HG03064 (cell line): Measurements from ENCODE around the gene GRIN2D.
"Not testable (repeated sequence)": the region's sequence is repeated elsewhere in the genome, so short reads cannot be mapped to it uniquely, and the experiment has no call there.

Experiments used
- ATAC-seq: cut with Tn5 transposase; IDR thresholded peaks from one replicate; pipeline ENCODE4 v1.9.1; 2021; ENCODE audit warnings: low read depth; ENCODE audit not compliant: unreplicated experiment

GRIN2D gene

DNA sequence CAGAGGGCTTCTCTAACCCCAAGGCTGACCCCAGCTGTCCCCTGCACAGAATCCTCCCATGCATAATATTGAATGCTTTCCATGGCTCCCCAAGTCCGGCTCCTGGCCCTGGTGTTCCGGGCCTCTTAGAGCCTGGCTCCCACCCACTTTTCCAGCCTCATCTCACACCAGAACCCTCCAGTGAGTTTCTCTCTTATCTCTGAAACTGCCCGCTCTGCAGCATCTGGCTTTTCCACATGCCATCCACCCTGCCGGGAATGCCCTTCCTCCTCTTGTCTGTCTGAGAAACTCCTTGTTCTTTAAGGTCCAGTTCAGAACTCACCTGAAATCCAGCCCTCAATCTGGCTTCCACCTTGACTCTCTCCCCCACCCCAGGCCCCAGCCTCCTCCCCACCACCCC is 22.5 kb upstream of the GRIN2D start:
- ATAC-seq: no peak

DNA sequence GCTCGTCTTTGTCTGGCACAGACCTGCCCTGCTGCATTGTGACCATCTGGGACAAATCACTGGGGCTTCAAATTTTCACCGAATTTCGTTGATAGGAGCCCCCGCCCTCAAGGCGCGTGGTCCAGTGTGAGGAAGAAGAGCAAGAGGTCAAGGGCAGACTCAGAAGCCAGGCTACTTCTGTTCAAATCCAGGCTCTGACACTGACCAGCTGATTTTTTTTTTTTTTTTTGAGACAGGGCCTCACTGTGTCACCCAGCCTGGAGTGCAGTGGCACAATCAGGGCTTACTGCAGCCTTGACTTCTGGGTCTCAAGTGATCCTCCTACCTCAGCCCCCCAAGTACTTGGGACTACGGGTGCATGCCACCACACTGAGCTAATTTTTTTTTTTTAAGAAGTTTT is 22.1 kb upstream of the GRIN2D start:
- no peak for ATAC-seq

DNA sequence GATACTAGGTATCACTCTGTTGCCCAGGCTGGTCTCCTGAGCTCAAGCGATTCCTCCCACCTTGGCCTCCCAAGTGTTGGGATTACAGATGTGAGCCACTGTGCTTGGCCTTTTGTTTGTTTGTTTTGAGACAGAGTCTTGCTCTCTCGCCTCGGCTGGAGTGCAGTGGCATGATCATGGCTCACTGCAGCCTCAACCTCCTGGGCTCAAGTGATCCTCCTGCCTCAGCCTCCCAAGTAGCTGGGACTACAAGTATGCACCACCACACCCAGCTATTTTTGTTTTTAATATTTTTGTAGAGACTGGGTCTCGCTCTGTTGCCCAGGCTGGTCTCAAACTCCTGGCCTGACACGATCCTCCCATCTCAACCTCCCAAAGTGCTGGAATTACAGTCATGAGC is 21.7 kb upstream of the GRIN2D start:
- ATAC-seq: not testable (repeated sequence)

DNA sequence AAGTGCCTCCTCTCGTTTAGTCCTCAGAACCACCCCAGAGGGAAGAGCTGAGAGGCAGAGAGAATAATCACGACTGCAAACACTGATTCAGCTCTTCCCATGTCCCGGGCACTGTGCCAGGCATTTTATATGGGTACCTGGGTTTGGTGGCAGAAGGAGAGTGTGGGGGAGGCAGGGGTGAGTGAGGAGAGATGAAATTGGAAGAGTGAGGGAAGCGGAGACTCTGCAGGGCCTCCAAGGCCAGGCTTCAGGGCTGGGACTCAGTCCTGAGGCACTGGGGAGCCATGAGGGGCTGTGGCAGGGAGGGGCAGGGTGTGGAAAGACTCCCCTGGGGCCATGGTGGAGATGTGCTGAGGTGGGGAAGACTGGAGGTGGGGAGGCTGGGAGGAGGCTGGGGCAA is 20.6 kb upstream of the GRIN2D start:
- no peak for ATAC-seq

DNA sequence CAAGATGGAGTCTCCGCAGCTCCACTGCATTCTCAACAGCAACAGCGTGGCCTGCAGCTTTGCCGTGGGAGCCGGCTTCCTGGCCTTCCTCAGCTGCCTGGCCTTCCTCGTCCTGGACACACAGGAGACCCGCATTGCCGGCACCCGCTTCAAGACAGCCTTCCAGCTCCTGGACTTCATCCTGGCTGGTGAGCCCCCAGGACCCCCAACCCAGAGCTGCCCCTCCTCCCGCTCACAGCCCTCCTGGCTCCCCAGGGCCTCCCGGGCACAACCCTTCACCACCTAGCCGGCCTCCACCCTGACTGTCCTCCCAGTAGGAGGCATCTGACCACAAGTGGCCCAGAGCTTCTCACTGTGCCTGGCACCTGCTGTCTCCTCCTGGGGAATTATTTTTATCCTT is 19.9 kb upstream of the GRIN2D start:
- ATAC-seq: no peak

DNA sequence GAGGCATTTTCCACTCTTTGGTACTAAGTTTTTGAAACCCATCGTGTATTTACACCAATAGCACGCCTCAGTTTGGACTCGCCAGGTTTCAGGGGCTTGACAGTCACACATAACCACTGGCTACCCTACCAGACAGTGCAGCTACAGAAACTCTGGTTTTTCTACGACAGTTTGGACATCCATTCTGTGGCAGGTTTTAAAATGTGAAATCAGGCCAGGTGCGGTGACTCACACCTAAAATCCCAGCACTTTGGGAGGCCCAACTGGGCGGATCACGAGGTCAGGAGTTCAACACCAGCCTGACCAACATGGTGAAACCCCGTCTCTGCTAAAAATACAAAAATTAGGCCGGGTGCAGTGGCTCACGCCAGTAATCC is 15.3 kb upstream of the GRIN2D start:
- ATAC-seq: no peak

DNA sequence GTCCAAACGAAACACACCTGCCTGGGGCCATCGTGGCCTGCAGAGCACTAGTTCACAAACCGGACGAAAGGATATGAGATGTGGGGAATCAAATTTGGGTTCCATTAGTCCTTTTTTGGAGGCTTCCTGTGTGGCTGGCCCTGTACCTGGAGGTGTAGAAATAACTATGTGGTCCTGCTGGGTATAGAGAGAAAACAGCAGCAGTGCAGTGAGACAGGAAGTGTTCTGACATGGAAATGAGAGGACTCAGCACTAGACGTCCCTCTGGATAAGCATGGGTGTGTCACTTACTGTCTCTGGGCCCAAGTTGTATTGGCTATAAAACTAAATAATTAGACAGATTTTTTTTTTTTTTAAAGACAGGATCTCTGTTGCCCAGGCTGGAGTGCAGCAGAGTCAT is 14.4 kb upstream of the GRIN2D start:
- ATAC-seq: no peak

DNA sequence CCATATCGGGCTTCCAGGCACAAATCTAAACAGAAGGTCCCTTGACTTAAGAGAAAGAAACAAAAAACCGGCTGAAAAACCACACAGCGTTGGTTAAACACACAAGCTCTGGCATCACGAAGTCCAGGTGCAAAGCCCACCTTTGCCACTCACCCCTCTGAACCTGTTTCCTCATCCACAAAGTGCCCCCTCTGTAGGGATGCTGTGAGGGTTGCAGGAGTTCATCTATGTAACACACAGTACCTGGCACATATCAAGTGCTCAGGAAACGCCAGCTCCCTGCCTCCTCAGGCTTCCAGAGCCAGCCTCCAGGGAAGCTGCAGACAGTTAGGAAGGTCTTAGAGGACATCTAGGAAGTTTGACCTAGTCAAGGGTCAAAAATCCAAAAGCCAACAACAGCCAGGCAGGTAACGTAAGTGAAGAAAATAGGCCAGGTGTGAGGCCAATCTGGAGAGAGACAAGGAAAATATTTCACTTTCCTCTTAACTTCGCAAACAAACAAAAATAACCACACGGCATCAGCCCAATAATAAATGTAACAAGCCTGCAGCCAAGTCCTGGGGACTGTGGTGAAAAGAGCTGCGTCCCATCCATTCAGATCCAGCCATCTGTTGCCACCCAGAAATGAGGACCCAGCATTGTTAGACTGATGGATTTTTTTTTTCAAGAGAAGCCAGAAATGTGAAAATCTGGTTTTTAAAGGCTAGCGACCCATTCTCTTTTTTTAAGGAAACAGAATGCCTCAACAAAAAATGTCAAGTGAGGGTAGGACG is 12.1 kb upstream of the GRIN2D start:
- no peak for ATAC-seq

DNA sequence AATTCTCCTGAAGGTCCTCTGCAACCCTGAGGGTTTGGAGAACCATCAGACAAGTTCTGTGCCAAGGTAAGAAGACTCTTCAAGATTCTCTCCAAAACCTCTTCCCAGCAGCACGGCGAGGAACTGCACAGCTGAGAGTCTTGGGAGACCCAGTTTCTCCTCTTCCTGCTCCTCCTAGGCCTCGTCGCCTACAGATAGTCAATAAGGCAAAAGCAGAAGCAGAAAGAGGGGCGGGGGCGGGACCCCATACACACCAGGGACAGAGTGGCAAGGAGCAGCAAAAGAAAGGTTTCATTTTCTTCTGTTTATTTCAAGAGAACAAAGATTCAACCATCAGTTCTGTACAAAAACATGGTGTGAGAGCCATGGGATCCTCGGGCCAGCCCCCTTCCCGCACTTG is 11.2 kb upstream of the GRIN2D start:
- no peak for ATAC-seq

DNA sequence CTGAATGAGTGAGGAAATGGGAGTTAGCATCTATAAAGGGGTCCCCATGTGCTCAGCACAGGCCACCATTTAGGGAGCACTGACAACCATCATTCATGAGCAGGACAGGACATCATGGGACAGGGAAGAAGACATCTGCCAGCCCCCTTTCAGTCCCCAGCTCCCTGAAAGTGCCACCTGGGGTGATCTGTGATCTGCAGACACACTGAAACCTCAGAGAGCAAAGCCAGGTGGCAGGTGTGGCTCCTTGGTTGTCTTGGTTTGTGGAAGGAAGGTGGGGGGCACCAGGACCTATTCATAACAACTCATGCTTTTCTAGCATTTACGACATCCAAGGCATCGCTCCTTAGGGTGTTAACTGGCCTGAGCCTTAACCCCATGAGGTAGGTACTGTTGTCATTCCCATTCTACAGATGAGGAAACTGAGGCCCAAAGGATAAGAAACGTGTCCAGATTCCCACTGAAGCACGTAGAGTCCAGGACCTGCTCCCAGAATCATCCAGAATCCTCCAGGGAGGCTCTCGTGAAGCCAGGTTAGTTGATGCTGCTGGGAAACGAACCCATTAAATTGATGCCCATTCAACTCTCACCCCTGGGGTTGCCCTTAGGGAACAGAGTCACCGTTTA is 7.9 kb upstream of the GRIN2D start:
- ATAC-seq: no peak

DNA sequence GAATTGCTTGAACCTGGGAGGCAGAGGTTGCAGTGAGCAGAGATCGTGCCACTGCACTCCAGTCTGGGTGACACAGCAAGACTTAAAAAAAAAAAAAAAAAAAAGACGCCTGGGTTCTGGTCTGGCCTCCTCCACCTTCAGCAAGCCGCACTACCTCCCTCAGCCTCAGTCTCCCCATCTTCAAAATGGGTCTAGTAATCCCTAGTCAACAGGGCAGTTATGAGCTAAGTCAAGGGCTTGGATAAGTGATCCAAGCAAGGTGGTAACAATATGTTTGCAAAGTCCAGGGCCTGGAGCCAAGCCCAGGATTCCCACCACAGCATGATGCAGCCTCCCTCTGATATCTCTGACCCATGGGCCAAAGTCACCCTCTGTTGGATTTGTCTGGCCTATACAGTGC is 6.5 kb upstream of the GRIN2D start:
- ATAC-seq: no peak

DNA sequence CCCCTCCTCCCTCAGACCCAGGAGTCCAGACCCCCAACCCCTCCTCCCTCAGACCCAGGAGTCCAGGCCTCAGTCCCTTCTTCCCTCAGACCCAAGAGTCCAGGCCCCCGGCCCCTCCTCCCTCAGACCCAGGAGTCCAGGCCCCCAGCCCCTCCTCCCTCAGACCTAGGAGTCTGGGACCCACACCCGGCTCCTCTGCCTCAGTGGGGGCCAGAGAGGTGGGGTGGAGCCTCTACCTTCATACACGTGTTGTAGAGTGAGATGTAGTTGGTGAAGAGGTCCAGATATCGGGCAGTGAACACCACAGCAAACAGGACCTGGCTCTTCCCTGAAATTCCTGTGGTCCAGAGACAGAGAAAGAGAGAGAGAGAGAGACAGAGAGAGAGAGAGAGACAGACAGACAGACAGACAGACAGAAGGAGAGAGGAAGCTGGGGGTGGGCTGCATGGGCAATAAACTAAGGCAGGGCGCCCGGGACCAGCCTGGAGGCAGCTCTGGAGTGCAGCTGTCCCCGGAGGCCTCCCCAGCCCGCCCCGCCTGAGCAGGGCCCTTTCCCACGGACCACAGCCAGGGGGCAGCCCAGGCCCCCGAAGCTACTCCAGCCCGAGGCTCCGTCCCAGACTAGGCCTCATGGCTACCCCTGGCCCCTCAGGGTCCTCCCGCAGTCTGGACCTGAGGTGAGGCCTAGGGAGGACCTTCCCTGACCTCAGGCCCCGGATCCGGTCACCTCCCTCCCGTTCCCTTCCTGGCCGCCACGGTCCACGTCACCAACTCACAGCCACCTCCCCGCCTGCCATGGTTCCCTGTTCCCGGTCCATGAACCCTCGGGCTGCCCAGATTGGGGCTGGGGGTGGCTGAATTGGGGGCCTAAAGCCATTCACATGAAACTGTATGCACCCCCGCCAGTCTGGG is 3.0 kb upstream of the GRIN2D start:
- ATAC-seq: no peak

DNA sequence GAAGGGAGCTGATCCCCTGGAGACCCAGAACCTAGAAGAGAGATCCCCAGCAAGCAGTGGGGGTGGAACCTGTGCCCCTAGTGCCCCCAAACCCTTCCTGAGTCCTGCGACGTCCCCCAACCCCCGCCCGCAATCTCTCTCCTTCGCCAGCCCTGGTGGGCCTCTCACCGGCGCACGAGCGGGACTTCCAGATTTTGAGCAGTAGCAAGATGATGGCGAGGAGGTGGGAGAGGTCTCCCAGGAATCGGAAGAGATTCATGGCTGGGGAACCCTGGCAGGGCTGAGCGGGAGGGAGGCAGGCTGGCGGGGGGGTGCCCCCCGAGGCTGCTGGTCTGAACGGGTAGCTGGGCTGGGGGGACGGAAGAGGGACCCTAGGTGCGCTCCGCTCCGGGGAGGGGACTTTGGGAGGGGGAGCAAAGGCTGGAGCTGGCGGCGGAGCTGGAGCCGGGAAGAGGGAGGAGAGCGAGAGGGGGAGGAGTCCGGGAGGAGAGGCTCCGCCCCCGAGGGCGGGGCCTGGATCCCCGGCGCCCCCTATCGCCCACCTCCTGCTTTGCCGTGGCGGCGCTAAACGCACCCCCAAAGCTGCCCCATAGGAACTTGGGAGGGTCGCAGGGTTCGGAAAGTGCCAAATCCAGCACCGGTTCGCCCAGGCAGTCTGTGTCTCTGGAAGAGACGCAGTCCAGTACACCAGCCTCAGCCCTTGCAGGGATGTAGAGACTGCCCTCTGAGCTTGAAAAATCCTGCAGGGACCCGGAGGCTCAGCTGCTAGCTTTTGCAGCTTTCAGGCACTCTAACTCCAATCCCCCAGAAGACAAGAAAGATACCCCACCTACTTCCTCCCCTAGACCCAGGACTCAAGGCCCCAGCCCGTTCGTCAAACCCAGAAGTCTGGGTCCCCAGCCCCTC is 2.1 kb upstream of the GRIN2D start, which contains the start of gene KDELR1:
TSS of gene KDELR1 (minus strand) at position 452 of the 906 bp plus-strand sequence. CDS start at position 259, 193 bp downstream.
- no peak for ATAC-seq

DNA sequence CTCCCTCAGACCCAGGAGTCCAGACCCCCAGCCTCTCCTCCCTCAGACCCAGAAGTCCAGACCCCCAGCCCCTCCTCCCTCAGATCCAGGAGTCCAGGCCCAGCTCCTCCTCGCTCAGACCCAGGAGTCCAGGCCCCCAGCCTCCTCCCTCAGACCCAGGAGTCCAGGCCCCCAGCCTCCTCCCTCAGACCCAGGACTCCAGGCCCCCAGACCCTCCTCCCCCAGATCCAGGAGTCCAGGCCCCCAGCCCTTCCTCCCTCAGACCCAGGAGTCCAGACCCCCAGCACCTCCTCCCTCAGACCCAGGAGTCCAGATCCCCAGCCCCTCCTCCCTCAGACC is 1.5 kb upstream of the GRIN2D start:
- ATAC-seq: not testable (repeated sequence)

DNA sequence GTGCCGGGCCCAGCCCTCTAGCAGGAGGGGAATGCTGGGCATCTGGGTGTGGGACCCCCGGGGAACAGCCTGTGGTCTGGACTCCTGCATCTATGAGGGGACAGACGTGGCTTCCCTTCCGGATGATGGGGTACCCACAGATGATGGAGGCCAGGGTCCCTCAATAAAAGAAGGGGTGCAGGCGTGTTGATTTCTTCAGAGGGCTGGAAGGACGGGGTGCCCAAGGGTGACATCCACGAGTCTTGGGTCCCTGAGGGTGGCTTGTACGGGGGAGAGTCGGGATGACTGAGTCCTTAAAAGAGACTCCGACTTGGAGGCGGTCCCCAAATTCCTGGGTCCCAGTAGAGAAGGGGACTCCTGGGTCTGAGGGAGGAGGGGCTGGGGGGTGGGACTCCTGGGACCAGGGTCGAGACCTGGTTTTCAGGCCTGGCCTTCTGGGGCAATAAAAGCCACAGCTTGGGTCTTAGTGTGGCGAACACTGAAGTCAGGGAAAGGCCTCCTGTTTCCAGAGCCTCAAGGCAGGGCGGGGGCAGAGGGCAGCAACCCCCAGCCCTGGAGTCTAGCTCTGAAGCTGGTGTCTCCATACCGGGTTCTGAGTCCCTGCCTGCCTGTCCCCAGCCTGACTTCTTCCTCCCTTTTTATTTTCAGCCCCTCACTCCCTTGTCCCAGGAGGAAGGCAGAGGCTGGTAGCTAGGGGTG is 459 bp upstream of the GRIN2D start:
- ATAC-seq: no peak

DNA sequence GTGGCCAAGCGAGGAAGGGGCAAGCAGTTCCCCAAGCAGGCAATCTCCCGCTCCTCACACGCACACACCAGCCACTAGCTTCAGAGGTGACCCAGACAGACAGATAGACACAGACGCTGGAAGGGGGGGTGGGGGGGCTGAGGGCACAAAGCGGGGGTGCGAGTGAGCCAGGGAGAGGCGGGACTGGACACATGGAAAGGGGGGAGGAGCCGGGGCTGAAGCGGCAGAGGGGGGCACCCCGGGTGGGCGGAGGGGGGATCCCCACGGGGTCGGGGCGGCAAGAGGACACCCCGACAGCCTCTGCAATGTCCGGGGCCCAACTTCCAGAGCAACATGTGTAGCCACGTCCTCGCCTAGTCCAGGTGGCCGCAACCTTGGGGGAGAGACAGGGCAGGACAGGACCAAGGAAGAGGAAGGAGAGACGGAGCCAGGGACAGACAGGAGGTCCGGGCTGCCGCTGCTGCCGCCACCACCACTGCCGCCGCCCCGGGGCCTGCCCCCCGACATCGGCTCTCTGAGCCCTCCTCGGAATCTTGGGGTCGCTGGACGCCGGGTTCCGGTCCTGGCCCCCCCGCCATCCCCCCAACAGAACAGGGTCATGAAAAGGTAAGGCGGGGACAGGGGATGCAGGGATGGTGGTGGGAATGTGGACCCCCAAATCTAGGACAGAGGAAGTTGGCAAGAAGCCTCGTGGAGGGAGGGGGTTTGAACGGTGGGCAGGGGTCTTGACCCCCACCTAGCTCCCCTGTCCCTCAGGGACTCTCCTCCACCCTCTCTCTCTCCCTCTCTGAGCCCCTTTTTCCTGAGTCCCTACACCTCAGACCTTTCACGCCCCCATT is 1.1 kb downstream of the GRIN2D start:
- ATAC-seq: no peak

DNA sequence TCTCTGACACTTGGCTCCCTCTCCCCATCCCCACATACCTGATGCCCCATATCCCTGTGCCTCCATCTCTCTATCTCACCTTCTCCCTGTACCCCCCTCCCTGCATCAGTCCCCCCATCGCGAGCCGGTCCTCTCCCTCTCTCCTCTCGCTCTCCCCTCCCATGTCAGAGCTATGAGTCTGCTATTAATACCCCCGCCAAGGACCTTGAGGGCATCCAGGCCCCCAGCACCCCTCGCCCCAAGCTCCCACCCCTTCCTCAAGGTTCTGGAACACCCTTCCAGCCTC is 1.6 kb downstream of the GRIN2D start:
- no peak for ATAC-seq

DNA sequence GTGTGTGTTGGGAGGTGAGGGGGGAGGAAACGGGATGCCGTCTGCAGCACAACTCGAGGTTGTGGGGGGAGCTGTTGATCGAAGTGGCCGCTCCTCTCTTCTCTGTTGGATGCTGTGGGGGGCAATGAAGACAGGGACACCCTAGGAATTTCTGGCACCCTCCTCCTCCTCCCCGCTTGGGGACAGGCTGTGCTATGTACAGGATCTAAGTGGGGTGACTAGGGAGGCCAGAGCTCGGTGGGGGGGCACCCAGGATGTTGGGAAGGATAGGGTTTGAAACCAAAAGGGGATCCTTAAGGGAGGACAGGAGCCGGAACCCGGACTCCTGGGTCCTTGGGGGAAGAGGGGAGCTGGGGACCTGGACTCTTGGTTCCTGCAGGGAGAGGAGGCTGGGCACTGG is 2.0 kb downstream of the GRIN2D start:
- ATAC-seq: no peak
